ENCODE results near the gene MAMLD1.

GRCh38 chrX:150352114-150352513 is 11.0 kb upstream of the MAMLD1 start:
- no peak for TF ChIP-seq POLR2A (IDR thresholded peaks at IDR 0.05)
- no peak for TF ChIP-seq CTCF (IDR thresholded peaks at IDR 0.05)
